Thyroid gland (tissue), 4 donors: ENCODE data around the gene PRPF19.

Source experiments
- CTCF ChIP-seq, 6 experiments: fragments of 200-600 bp in 3 of 6; fragments of 450-650 bp in 3 of 6; sonication (generic) in 3 of 6; IDR thresholded peaks; one replicate each; pipeline ENCODE4 v1.5.1; 2016 to 2019; ENCODE audit warnings: antibody characterized with exemption in 6 of 6, mild to moderate bottlenecking in 2 of 6, inconsistent platforms in 1 of 6, moderate library complexity in 1 of 6
- POLR2A ChIP-seq, 2 donors: fragments of 450-650 bp; IDR thresholded peaks; one replicate each; pipeline ENCODE4 v1.6.1; 2017; ENCODE audit warnings: antibody characterized with exemption in 2 of 2, mild to moderate bottlenecking in 2 of 2, moderate library complexity in 1 of 2

GRCh38 chr11:60937811-60938210, 31.4 kb upstream of the PRPF19 start:
- TF ChIP-seq POLR2A (IDR thresholded peaks at IDR 0.05), result no peak
- TF ChIP-seq CTCF (IDR thresholded peaks at IDR 0.05), result no peak
